GM12875 (cell line): ENCODE measurements around the gene RHCG.

Source experiments
- H3K4me3 ChIP-seq: one replicate; pipeline ENCODE4 v1.5.1; 2011; ENCODE audit warnings: low read depth, low read length, control low read depth
- CTCF ChIP-seq: IDR thresholded peaks from 2 replicates; pipeline ENCODE4 v1.5.1; 2011; ENCODE audit warnings: low read depth, mild to moderate bottlenecking, control low read depth, inconsistent platforms, low read length, moderate library complexity, borderline replicate concordance; ENCODE audit not compliant: insufficient read depth

The RHCG gene

GRCh38 chr15:89428246-89428645 lies 68.1 kb downstream of the RHCG start:
- no peak overlapping the region for H3K4me3 ChIP-seq
- no peak for TF ChIP-seq CTCF

DNA sequence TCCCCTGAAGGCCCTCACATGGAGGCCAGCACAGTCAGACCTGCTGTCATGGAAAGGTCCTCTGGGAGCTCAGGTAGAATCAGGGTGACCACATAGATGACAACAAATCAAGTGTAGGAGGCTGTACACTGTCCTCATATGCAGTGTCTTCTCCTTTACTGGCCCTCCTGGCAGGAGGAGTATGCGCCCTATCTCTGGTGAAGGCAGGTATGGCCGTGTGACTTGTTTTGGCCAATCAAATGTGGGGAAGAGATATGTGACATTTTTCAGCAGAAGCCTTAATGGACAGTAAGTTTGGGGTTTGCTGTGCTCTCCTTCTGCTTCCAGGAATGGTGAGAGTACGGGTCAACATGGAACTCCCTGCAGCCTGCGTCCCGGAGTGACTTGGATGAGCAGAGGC lies 69.9 kb downstream of the RHCG start:
- TF ChIP-seq CTCF: no peak
- no peak overlapping the region for H3K4me3 ChIP-seq

- no peak for TF ChIP-seq CTCF
Measured at GRCh38 chr15:89423981-89424380, 72.4 kb downstream of the RHCG start.

More at GRCh38 chr15:89423981-89424380, 72.4 kb downstream of the RHCG start:
- H3K4me3 ChIP-seq: no peak overlapping the region
